ENCODE results near the gene GPR137.
"Not testable (repeated sequence)": the region's sequence is repeated elsewhere in the genome, so short reads cannot be mapped to it uniquely, and the experiment has no call there.

The GPR137 gene, protein sequence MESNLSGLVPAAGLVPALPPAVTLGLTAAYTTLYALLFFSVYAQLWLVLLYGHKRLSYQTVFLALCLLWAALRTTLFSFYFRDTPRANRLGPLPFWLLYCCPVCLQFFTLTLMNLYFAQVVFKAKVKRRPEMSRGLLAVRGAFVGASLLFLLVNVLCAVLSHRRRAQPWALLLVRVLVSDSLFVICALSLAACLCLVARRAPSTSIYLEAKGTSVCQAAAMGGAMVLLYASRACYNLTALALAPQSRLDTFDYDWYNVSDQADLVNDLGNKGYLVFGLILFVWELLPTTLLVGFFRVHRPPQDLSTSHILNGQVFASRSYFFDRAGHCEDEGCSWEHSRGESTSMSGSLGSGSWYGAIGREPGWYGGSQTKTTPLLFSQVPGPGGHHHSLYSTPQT

DNA sequence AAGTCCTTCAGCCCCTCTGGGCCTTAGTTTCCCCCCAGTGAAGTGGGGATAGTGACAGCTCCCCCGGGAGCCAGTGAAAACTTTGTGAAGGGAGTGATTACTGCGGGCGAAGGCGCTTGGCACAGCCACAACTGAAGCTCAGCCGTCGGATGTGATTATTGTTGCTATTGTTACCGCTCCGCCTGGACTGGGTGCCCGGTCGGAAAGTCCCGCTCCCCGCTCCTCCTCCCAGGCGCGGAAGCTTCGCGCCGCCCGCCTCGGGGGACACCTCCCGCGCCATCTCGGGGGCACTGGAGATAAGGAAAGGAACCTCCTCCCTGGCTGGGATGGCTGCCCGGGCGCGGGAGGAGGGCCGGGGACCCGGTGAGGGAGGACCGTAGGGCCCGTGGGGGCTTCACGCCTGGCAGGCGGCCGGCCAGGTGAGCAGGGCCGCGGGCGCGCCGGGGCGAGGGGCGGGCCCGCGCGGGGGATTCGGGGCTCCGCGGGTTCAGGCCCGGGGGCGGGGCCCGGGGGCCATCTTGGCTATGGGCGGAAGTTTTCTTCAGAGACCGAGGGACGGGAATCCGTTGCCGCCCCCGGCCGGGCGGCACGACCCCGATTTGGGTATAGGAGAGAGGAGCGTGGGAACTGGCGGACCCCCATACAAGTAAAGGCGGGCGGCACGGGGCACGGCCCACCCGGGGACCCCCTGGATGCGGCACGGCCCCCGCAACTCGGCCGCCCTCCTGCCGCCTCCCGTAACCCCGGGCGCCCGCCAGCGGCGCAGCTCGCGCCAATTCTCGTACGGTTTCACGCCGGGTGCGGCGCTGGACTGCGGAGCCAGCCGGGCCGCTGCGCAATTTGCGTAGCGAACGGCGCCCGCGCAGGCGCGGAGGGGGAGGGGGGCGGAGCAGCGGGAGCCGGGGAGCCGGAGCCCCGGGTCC is at the start of gene GPR137:
Gene GPR137, plus strand, starts transcription at position 887 of the 923 bp plus-strand sequence. CDS start 677 bp downstream, outside the sequence.
- peak; percentile 90 to 91 for DNase-seq (ENCODE audit: low read depth in 1 of 2, low spot score in 1 of 2)

DNA sequence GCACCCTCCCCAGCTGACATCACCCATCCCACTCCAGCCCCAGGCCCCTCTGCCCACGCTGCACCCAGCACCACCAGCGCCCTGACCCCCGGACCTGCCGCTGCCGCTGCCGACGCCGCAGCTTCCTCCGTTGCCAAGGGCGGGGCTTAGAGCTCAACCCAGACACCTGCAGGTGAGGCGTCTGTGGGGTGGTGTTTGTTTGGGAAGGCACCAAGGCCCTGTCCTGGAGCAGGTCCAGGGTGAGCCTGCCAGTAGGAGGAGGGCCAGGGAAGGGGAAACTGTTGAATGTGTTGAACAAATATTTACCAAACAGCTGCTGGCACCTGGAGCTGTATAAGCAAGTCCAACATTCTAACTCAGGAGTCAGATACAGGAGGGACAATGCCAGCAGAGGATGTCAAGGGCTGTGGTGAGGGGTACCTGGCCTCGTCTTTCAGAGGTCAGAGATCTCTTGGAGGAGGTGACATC is 48.1 kb upstream of the GPR137 start:
- DNase-seq (ENCODE audit: low read depth in 1 of 2, low spot score in 1 of 2): no peak

DNA sequence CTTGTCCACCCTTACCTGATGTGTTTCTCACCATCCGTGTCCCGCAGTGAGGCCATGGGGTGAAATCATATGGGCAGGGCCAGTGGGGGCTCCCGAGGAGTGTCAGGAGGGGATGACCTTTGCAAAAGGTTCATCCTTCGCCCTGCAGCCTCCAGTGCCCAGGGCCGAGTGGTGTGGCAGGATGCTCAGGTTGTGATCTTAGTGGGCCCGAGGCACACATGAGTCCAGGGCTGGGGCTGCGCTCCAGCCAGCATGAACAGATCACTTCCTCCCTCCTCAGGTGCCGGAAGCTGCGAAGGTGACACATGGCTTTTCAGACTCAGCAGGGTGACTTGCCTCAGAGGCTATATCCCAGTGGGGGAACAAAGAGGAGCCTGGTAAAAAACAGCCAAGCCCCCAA is 47.6 kb upstream of the GPR137 start:
- DNase-seq (ENCODE audit: low read depth in 1 of 2, low spot score in 1 of 2): no peak

DNA sequence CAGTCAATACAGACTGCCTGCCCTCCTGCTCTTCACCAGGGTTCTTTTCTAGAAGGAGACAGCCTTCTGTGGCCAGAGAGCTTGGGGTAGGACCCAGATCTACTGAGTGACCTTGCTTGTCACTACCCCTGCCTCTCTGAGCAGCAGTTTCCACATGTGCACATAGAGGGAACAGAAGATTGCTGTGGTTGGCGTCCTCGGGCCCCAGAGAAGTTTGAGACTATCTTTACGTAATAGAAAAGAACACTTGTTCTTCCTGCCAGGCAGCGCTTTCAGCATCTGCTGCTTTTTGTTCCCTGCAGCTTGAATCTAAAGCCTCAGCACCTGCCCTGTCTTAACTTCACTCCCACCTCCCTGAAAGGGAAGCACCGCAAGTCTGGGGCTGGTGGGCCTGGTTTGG is 46.6 kb upstream of the GPR137 start:
- DNase-seq (ENCODE audit: low read depth in 1 of 2, low spot score in 1 of 2): no peak

DNA sequence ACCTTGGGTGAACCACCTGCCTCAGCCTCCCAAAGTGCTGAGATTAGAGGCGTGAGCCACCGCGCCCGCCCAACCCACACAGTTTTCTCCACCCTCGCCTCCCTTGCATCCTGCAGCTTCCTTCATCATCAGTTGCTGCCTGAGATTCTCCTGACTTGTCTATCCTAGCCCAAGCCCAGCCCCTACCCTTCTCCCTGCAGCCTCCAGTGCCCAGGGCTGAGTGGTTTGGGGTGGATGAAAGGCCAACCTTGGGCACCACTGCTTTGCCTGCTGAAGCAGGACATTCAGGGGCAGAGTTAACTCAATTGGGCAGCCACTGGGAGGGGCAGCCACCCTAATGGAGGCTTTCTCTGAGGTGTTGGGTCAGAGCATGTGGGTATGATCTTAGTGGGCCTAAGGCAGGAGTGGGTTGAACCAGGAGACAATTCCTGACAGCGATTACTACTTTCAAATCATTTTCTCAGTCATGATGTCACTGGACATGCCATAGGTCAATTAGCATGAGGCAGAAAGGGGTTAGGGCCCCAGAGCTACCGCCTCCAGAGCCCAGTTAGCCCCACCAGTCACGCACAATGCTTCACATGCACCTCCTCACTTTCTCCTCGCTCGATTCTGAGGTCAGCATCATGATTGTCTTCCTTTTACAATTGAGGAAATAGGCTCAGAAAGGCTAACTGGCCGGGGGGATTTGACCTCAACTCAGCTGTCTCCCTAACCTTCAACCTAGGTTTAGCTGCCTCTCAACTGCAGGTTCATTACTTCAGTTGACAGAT is 45.8 kb upstream of the GPR137 start:
- no peak for DNase-seq (ENCODE audit: low read depth in 1 of 2, low spot score in 1 of 2)

DNA sequence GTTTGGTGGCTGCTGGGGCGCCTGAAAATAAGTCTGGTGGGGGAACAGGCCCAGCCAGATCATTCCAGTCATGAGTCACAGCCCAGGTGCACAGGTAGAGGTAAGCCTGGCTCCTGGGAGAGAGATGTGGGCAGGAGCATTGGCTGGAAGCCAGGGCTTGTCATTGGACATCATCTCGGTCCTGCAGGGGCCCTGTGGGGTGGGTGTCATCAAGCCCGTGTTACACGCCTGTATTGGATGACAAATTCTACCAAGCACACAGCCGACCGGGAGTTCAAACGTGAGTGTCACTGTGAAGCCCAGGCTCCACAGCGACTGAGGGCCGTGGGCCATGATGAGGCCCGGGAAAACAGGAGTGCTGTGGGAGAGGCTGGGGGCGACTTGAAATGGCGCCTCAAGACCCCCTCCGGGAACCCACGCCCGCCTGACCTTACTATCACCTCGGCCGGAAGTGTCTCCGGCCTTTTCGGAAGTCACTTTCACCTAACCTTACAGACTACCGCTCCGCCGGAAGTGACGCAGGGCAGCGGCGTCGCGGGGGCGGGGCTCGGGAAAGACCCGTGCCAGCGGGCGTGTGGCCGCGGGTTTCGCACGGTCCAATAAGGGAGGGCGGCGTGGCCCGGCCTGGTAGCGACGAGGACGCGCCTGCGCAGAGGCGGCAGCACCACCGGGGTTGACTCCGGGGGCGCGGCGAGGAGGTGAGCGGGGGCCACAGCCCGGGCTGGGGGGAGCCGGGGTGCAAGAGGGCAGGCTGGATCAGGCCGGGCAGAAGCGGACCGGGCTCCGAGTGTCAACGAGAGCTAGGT is 45.0 kb upstream of the GPR137 start, which contains the start of gene FKBP2:
Gene FKBP2, plus strand, starts transcription at position 661 of the 806 bp plus-strand sequence. CDS start 1,293 bp downstream, outside the sequence.
- DNase-seq (ENCODE audit: low read depth in 1 of 2, low spot score in 1 of 2): peak; percentile 97 to 98

DNA sequence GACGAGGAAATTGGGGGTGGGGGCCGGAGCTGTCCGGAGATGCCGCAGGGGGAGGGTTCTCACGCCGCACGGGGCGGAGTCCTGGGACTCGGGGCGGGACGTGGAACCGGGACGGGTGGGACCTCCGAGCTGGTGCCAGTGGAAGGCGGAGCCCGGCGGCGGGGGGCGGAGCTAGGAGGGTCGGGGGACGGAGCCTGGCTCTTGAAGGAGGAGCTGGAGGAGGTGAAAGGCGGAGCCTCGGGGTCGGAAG is 44.5 kb upstream of the GPR137 start:
- DNase-seq (ENCODE audit: low read depth in 1 of 2, low spot score in 1 of 2): peak; percentile 100

DNA sequence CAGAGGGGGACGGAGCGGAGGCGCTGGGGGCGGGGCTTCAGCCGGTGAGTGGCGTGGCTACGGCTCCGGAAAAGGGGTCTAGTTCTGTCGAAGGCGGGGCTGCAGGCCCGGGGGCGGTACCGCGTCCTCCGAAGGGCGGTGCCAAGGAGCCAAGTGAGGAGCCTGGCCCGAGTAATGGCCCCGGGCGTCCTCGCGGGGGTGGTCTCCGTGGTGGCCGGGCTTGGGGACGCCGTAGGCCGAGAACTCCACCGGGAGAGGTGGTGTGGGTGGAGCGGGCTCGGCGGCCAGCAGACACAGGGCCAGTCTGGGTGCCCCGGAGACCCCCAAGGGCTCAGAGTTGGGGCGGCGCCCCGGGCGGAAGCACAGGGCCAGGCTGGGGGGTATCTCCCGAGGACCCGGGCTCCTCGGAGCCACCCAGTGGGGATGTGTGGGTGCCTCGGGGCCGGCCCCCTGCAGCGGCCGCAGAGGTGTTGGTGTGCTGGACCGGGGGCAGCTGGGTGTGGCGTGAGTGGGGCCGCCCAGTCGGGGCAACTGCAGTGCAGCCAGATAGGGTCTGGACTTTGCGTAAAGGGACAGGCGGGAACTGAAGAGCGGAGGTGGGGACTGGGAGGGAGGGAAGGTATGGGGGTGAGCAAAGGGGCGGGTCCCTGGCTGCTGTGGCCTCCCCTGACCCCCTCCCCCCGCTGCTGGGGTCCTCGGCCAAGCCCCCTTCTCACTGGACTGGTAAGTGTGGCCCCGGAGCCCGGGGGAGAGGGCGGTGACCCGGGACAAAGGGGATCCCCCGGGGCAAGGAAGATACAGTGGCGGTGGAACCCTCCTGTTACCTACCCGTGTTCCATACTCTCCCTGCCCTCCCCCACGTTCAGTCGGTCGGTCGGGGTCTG is 43.9 kb upstream of the GPR137 start:
- DNase-seq (ENCODE audit: low read depth in 1 of 2, low spot score in 1 of 2): no peak

DNA sequence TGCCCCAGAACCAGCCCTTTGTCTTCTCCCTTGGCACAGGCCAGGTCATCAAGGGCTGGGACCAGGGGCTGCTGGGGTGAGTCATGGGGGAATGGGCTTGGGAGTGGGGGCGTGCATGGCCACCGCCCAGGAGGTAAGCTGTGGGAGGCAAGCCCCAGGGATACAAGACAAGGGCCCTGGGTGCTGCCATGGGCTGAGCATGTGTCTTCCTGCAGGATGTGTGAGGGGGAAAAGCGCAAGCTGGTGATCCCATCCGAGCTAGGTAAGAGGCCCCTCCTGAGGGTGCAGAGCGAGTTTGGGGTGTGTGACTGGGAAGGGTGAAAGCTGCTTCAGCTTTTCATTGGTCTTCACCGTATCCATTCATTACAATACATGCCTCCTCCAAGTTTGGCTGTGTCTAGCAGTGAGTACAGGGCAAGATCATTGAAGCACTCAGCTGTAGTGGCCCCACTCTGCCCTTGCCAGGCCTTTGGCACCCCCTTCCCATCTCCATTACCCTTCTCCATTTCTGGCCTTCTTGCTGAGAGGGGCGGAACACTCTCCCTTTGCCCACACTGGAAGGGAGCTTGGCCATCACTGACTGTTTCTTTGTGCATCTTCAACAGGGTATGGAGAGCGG is 42.3 kb upstream of the GPR137 start:
- DNase-seq (ENCODE audit: low read depth in 1 of 2, low spot score in 1 of 2): no peak

DNA sequence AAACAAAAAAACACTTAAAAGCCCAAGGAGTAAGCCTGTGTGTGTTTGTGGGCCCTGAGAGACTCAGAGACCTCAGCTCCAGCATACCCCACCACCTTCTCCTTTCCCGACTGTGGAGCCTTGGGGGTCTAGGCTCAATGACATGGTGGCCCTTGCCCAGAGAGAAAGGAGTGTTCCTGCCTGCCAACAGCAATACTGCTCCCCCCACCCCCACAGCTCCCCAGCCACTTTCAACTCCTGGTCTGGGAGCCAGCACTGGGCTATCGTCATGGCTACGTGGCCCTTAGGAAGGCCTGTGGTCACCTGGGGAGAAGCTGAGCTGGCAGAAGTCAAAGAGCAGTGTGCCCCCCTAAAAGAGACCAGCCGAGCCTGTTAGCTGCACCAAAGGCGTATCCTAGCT is 41.5 kb upstream of the GPR137 start:
- DNase-seq (ENCODE audit: low read depth in 1 of 2, low spot score in 1 of 2): no peak

DNA sequence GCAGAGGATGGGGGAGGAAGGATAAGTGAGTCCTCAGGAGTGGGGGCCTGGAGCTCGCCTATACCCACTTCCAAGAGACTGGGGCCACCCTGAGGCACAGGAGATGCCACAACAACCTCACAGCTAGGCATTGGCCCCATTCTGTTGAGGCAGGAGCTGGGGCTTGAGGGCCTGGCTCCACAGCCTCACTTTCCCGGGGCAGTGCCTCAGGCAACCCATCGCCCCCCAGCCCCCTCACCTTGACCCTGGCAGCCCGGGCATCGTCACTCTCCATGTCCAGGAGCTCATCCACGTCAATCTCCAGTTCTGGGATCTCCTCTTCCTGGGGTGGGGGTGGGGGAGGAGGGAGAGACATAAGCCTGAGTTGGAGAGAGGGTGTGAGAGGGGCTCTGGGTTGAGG is 40.7 kb upstream of the GPR137 start:
- DNase-seq (ENCODE audit: low read depth in 1 of 2, low spot score in 1 of 2): no peak

DNA sequence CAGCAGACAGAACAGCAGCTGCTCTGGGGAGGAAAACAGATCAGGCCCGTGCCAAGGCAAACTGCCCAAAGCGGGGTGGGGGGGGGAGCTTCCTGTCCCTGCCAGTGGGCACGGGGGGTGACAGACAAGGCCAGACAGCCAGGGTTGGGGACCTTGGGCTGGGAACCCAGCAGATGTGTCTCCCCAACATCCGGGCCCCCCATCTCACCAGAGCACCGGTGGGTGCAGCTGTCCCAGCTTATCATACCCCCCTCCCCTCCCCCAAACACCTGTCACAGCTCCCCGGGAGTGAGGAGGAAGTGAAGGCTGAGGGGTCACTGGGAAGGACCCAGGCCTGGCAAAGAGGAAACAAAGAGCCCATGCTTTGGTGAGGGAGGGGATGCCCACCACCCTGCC is 40.2 kb upstream of the GPR137 start:
- no peak for DNase-seq (ENCODE audit: low read depth in 1 of 2, low spot score in 1 of 2)

DNA sequence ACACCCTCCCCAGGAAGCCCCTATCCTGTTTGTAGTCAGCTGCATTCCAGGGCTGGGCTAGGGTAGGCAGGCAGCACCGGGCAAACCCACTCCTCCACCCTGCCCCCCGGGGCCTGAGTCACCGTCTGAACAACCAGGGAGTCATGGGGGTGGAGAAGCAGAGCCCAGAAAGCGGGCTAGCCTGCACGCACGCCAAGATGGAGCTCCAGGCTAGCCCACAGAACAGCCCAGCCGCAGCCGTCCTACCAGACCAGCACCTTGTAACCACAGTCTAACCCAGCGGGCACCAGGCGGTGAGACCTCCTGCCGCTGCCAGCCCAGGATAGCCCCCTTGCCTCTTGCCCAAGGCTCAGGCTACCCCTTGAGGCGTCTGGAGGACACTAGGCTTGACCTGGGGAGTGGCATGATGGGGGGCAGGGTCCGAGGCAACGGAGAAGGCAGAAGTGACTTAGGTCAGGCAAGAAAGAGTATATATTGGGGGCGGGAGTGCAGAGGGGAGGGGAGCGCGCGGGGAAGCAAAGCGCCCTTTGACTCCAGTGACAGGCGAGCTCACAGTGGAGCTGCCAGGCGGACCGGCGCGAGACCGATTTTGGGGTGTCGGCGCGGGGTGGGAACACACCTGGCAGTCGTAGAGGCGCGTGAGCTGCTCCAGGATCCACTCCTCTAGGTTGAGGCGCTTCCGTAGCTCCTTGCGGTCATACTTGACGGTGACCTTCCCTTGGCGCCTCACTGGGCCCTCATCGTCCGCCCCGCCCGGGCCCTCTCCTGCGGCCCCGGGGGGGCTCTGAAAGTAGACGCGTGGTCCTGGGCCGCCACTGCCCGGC is 39.6 kb upstream of the GPR137 start:
- DNase-seq (ENCODE audit: low read depth in 1 of 2, low spot score in 1 of 2): peak; percentile 56 to 76

DNA sequence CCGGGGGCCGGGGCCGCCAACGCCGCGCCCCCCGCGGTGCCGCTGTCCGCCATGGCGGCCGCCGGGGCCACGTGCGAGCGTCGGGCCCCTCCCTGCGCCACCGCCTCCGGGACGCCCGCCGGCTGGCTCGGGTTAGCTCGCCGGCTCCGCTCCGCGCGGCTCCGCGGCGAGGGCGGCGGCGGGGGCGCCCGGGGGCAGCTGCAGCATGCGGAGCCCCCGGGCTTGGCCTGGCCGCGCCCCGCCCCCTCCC is 39.1 kb upstream of the GPR137 start:
- DNase-seq (ENCODE audit: low read depth in 1 of 2, low spot score in 1 of 2): not testable (repeated sequence)

DNA sequence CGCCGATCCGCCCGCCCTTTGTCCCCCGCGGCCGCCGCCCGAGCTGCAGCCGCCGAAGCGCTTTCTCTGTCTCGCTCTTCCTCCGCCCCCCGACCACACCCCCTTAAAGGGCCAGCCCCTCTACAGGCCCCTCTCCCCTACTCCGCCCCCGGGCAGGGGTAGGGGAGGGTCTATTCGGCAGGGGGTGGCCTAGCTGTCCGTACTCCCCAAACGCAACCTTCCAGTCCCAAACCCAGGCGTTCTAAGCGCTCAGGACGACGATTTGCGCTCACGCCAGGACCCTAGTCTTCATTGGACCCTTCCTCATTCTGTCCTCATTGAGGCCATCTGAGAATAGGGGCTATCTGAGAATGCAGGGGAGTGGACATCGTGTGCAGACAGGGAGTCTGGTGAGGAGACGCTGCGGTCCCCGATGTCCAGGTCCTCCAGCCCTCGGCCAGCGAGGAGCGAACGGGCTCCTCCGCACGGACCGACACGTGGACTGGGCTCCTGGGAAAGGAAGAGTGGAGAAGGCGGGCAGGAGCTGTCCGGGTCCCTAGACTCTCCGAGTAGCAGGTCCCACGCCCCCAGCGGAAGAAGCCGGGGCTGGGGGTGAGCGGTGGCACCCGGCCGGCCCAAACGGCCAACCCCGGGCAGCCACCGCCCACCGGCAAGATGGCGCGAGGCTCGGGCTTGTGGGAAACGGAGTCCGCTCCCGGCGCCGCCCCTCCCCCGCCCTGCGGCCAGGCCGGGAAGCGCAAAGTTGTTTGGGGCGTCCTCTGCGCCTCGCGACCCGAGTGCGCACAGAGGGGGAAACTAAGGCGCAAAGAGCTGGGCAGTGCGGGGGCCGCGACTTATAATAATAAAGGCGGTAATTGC is 38.5 kb upstream of the GPR137 start, which contains the start of gene PPP1R14B:
Gene PPP1R14B, minus strand, starts transcription at position 73 of the 858 bp plus-strand sequence. CDS start 270 bp downstream, outside the sequence.
- DNase-seq (ENCODE audit: low read depth in 1 of 2, low spot score in 1 of 2): peak; percentile 56 to 77

DNA sequence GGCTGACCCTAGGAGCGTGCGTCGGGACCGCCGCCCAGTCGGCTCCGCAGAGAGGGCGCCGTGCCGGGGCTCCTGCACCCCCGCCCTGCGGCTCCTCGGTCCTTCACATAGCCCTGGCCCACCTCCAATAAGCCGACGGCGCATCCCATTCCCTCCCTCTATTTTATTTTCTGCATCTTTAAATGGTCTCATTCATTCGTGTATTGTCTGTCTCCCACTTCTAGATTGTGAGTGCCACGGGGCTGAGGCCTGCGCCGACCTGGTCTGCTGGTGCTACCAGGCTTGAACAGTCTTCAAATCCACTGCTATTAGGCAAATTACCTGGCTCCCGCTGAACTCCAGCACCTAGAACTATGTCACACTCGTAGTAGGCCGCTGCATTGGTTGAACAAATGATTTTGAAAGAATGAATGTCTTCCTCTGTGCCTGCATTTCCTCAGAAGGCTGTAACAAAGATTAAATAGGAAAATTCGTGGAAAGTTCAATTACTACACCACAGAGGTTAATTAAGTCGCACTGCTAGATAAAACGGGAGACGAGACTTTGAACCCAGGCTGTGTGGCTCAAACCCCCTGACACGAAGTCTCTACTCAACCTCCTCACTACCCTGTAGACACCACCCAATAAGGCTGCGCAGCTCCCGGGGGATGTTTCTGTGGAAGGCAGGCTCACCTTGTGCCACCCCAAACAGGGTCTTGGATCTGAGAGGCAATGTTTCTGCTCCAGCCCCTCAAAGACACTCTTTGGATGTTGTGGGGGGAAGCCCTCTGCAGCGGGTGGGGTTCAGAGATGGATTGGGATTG is 37.7 kb upstream of the GPR137 start:
- DNase-seq (ENCODE audit: low read depth in 1 of 2, low spot score in 1 of 2): no peak

DNA sequence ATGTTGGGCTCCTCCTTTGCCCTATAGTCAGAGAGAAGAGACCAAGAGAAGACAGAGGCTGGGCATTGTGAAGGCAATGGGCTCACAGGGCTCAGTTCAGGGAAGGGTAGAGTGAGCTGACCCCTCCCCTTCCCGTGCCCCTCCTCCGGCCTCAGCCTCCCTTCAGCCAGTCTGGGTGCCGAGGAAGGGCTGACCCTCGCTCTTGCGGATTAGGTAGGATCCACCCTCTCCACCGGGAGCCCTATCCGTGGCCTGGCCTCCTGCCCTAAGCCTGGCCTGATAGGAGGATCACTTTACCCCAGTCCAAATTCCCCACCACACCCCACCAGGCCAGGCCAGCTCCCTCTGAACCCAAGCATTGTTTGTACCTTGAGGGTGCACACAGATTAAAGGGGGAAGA is 37.1 kb upstream of the GPR137 start:
- no peak for DNase-seq (ENCODE audit: low read depth in 1 of 2, low spot score in 1 of 2)
